ENCODE results near the gene TSPAN4. TPM values are rescaled to one million over a fixed set of nuclear protein-coding genes. Genes with fewer than 3 reads are reported as not detected.
A peak's percentile ranks its signal among the peaks of the same experiment; 100 is the strongest.

The TSPAN4 gene
- total and polyA plus RNA-seq, 10 of the 15 experiments (the other 5 are each of a cell fraction or from before 2014, with no cell fraction given): 0.37 to 14.0 (median 8.5) TPM; not detected in 1

GRCh38 chr11:798093-798713 lies 44.4 kb upstream of the TSPAN4 start, which contains the start of gene SLC25A22 (continued):
- no peak for TF ChIP-seq SMAD1 (IDR thresholded peaks at IDR 0.05; ENCODE audit: low read depth, partially characterized antibody)

GRCh38 chr11:799641-800316 lies 42.9 kb upstream of the TSPAN4 start:
- RAD21 ChIA-PET (ENCODE audit: unreplicated experiment): no interaction called here

More at GRCh38 chr11:799641-800316, 42.9 kb upstream of the TSPAN4 start:
- Histone ChIP-seq H3K36me3 (ENCODE audit: control insufficient read depth in 2 of 2, insufficient read depth in 2 of 2, low read length in 1 of 2) (peaks cover 0 to 10% of the 10 kb centered on the region in 2 experiments; a peak in 2 of 4 replicates), H3K27me3 (replicated peaks in 1 of 2; ENCODE audit: control insufficient read depth in 2 of 2, insufficient read depth in 2 of 2, low read length in 1 of 2) (no peaks in the 10 kb centered on the region), H3K79me2 (ENCODE audit: control insufficient read depth, insufficient read depth, low read length) (peaks cover 38% of the 10 kb centered on the region), H3K9ac (ENCODE audit: control insufficient read depth, insufficient read depth, low read length) (no peak overlapping the region), H3K4me3 (no peak overlapping the region), H3K27ac (ENCODE audit: control insufficient read depth, insufficient read depth) (no peak overlapping the region), H3K4me2 (ENCODE audit: control insufficient read depth, insufficient read depth) (no peak overlapping the region), H2AFZ (ENCODE audit: control insufficient read depth, low read depth, low read length) (no peak overlapping the region), H3K4me1 (ENCODE audit: control insufficient read depth, insufficient read depth, low read length) (peaks cover 26% of the 10 kb centered on the region), H3K9me3 (replicated peaks; ENCODE audit: control insufficient read depth, insufficient read depth, low read length) (no peaks in the 10 kb centered on the region), H4K20me1 (ENCODE audit: control insufficient read depth, insufficient read depth) (no peaks in the 10 kb centered on the region)
- DNase-seq (ENCODE audit: low read depth, low spot score): no peak
- TSS peak; percentile 18 for BruUV-seq (replicated peaks)
- no peak for TF ChIP-seq NFYB (IDR thresholded peaks at IDR 0.05; ENCODE audit: insufficient read depth, low read depth, low read length)
- no peak for TF ChIP-seq JUND (IDR thresholded peaks at IDR 0.05; ENCODE audit: low read depth, low read length)
- TF ChIP-seq ASH2L (IDR thresholded peaks at IDR 0.05; ENCODE audit: borderline replicate concordance, low read depth): no peak
- no peak for TF ChIP-seq IKZF1 (conservative IDR thresholded peaks at IDR 0.05)
- TF ChIP-seq, protein P1, sequence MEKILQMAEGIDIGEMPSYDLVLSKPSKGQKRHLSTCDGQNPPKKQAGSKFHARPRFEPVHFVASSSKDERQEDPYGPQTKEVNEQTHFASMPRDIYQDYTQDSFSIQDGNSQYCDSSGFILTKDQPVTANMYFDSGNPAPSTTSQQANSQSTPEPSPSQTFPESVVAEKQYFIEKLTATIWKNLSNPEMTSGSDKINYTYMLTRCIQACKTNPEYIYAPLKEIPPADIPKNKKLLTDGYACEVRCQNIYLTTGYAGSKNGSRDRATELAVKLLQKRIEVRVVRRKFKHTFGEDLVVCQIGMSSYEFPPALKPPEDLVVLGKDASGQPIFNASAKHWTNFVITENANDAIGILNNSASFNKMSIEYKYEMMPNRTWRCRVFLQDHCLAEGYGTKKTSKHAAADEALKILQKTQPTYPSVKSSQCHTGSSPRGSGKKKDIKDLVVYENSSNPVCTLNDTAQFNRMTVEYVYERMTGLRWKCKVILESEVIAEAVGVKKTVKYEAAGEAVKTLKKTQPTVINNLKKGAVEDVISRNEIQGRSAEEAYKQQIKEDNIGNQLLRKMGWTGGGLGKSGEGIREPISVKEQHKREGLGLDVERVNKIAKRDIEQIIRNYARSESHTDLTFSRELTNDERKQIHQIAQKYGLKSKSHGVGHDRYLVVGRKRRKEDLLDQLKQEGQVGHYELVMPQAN (conservative IDR thresholded peaks at IDR 0.05): no peak
- TF ChIP-seq PAX5 (IDR thresholded peaks at IDR 0.05; ENCODE audit: borderline replicate concordance, low read depth, low read length): no peak
- no peak for TF ChIP-seq GABPA (IDR thresholded peaks at IDR 0.05; ENCODE audit: low read depth)
- no peak for FAIRE-seq
- intact Hi-C loops (cut with micrococcal nuclease; ENCODE audit: unreplicated experiment): loop anchor here (5.0 kb wide), 1 partner anchor 52 kb away; the partner anchor contains the start of gene TALDO1
- 95% methylated on average over 32 of the region's 32 CpGs for WGBS (ENCODE audit: insufficient coverage, insufficient replicate concordance, low lambda C conversion rate, missing lambda C conversion rate)
- SMC1A ChIA-PET (ENCODE audit: uncharacterized antibody, unreplicated experiment): no interaction called here
- CTCF ChIA-PET: no interaction called here
- POLR2A ChIA-PET: no interaction called here
- in situ Hi-C loops (cut with MboI): loop anchor here (25.0 kb wide), 1 partner anchor 1588 kb away; the partner anchor contains the start of gene CD81
- no peak for ATAC-seq
